Measurements from ENCODE around the gene CCDC102B.
"Not testable (repeated sequence)": the region's sequence is repeated elsewhere in the genome, so short reads cannot be mapped to it uniquely, and the experiment has no call there.

CCDC102B gene

DNA sequence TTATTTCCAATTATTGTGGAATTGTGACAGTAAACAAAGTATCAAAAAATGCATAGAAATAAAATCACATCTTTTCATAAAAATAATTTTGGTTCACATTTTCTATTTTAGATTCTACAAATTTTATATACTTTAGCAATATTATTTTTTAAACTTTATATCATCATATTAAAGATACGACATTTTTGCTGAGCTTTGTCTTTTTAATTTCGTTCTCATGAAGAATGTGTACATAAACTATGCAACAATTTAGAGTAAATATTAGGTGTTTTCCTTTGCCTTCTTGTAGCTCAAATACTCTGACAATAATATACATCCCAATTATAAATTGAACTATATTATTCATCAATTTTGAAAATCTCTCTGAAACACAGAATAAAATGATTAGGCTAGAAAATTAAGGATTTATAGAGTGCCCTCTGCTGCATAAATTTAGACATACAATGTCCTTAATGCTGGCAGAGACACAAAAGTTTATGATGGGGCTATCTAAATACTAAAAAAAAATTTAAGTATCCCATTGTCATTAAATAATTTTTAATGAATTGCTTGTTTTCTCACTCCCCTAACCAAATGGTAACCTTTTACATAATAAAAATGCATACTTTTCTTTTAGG, 45.7 kb downstream of the CCDC102B start:
- WGBS (ENCODE audit: insufficient coverage, insufficient read length), result no CpG with 5 or more reads among the region's 2 CpGs
- DNase-seq (ENCODE audit: low read depth, low spot score), result no peak
- H3K4me3 ChIP-seq (ENCODE audit: low read length), result no peak overlapping the region
- no peaks in the 10 kb centered on the region for H3K27me3 ChIP-seq (ENCODE audit: control insufficient read depth, insufficient read depth, low read length)
- H3K27ac ChIP-seq (ENCODE audit: low read length), result no peak overlapping the region
- no peaks in the 10 kb centered on the region for H3K36me3 ChIP-seq (ENCODE audit: control insufficient read depth, insufficient read depth, low read length)
- no peaks in the 10 kb centered on the region for H3K4me1 ChIP-seq (ENCODE audit: control insufficient read depth, insufficient read depth, low read length)
- no peaks in the 10 kb centered on the region for H3K9me3 ChIP-seq (ENCODE audit: control insufficient read depth, insufficient read depth, low read length)

DNA sequence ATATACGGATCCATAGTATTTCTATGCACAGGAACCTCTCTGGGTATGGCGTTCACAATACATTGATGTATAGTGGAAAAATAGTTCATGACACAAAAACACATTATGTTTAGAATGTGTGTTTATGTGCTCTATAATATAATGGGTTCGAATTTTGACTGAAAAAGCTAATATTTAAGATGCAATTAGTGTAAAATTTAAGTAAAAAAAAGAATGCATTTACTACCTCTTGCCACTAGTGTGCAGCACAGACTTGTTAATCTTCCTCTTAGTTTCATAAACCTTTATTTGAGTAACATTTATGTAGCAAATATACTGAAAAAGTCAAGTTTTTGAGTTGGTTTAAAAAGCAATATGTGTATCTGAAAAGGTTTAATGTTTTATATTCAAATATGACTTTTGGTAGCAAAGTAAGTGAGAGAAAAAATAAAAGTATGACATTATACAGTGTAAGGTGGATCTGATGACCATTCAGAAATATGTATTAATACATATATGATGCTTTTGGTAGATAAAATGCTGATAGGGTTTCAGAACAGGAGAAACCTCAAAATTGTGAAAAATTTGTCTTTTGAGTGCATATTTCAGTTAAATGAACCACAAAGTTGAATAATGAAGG, 49.4 kb downstream of the CCDC102B start:
- Histone ChIP-seq H3K4me1 (ENCODE audit: control insufficient read depth, insufficient read depth, low read length) (no peaks in the 10 kb centered on the region), H3K9me3 (ENCODE audit: control insufficient read depth, insufficient read depth, low read length) (no peaks in the 10 kb centered on the region), H3K4me3 (ENCODE audit: low read length) (no peak overlapping the region), H3K27ac (ENCODE audit: low read length) (no peak overlapping the region), H3K27me3 (ENCODE audit: control insufficient read depth, insufficient read depth, low read length) (no peaks in the 10 kb centered on the region), H3K36me3 (ENCODE audit: control insufficient read depth, insufficient read depth, low read length) (no peaks in the 10 kb centered on the region)
- WGBS (ENCODE audit: insufficient coverage, insufficient read length), result 100% methylated on average over 1 of the region's 3 CpGs
- no peak for DNase-seq (ENCODE audit: low read depth, low spot score)

DNA sequence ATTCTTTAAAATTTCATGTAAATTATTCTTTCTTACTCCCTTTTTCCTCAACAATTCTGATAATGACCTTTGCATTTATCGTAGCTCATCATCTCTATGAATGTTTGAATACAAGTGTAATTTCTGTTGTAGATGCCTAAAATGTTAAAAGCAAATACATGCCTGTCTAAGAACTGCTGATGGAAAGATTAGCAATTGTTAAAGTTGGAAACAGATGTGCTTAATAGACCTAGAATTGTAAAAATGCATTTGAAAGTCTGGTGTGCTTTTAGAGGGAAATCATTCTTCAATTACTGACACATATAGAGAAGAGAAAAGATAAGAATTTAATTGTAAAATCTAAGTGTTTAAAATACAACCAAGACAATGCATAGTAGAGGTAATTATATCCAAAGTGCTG, 50.4 kb downstream of the CCDC102B start:
- no peak for DNase-seq (ENCODE audit: low read depth, low spot score)
- H3K4me1 ChIP-seq (ENCODE audit: control insufficient read depth, insufficient read depth, low read length), result no peaks in the 10 kb centered on the region
- no CpG with 5 or more reads among the region's 1 CpG for WGBS (ENCODE audit: insufficient coverage, insufficient read length)
- no peaks in the 10 kb centered on the region for H3K9me3 ChIP-seq (ENCODE audit: control insufficient read depth, insufficient read depth, low read length)
- no peak overlapping the region for H3K4me3 ChIP-seq (ENCODE audit: low read length)
- H3K36me3 ChIP-seq (ENCODE audit: control insufficient read depth, insufficient read depth, low read length), result no peaks in the 10 kb centered on the region
- H3K27me3 ChIP-seq (ENCODE audit: control insufficient read depth, insufficient read depth, low read length), result no peaks in the 10 kb centered on the region
- no peak overlapping the region for H3K27ac ChIP-seq (ENCODE audit: low read length)

DNA sequence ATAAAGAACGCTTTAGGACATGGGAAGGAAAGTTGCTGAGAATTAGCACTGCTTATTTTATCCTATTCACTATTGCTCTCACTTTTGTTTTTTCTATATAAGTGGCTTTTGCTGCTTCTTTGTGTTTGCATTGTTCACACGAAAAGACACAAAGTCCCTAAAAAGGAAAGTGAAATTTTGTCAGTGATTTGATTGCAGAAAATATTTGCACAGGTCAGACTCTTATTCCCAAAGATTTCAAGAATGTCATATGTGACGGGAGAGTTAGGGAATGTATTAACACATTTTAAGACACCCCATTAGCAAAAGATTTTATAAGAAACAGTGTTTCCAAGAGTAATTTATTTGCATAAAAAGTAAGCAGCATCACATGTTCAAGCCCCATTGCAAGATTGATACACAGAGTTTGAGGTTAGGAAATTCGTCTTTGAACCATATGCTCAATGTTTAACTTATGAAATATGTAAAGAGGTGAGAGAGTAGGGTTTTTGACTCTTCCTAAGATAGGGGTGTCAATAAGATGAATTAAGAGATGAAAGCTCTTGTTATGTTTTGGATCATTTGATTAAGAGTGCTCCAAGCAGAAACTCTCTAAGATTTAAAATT, 57.0 kb downstream of the CCDC102B start:
- WGBS (ENCODE audit: insufficient coverage, insufficient read length), result no CpG with 5 or more reads among the region's 4 CpGs
- no peak overlapping the region for H3K4me3 ChIP-seq (ENCODE audit: low read length)
- no peak for DNase-seq (ENCODE audit: low read depth, low spot score)
- no peak overlapping the region for H3K27ac ChIP-seq (ENCODE audit: low read length)
- H3K27me3 ChIP-seq (ENCODE audit: control insufficient read depth, insufficient read depth, low read length), result no peaks in the 10 kb centered on the region
- no peaks in the 10 kb centered on the region for H3K4me1 ChIP-seq (ENCODE audit: control insufficient read depth, insufficient read depth, low read length)
- no peaks in the 10 kb centered on the region for H3K9me3 ChIP-seq (ENCODE audit: control insufficient read depth, insufficient read depth, low read length)
- no peaks in the 10 kb centered on the region for H3K36me3 ChIP-seq (ENCODE audit: control insufficient read depth, insufficient read depth, low read length)

DNA sequence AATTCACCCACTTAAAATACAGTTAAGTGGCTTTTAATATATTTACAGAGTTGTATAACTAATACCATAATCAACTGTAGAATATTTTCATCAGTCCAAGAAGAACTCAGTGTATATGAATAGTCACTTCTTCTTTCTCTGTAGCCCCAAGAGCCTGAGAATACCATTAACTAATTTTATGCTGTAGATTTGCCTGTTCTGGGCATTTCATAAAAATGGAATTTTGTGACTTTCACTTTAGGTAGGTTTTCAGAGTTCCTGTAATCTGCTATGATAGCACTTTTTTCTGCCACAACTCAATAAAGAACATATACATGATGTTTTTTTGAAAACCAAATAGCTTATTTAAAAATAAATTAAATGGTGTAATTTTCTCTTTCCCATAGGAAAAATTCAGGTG, 57.6 kb downstream of the CCDC102B start:
- no peaks in the 10 kb centered on the region for H3K4me1 ChIP-seq (ENCODE audit: control insufficient read depth, insufficient read depth, low read length)
- no peak overlapping the region for H3K4me3 ChIP-seq (ENCODE audit: low read length)
- H3K27ac ChIP-seq (ENCODE audit: low read length), result no peak overlapping the region
- no peaks in the 10 kb centered on the region for H3K36me3 ChIP-seq (ENCODE audit: control insufficient read depth, insufficient read depth, low read length)
- H3K9me3 ChIP-seq (ENCODE audit: control insufficient read depth, insufficient read depth, low read length), result no peaks in the 10 kb centered on the region
- no peaks in the 10 kb centered on the region for H3K27me3 ChIP-seq (ENCODE audit: control insufficient read depth, insufficient read depth, low read length)
- DNase-seq (ENCODE audit: low read depth, low spot score), result no peak

DNA sequence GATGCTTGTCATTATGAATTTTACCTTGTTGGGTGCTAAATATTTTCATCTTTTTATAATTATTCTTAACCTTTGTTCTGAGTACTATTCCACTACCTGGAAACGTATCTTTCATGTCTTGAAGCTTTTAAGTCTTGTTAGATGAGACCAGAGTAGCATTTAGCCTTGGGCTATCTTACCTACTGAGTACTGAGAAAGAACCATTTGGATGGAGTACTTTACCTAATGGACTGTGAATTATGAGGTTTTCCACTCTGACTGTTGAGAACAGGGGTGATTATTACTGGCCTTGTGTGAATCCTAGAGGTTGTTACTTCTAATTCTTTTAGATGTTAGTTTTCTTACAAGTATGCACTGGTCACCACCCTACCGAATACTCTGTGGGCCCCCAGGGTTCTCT, 63.5 kb downstream of the CCDC102B start:
- no peak for DNase-seq (ENCODE audit: low read depth, low spot score)
- Histone ChIP-seq H3K36me3 (ENCODE audit: control insufficient read depth, insufficient read depth, low read length) (no peaks in the 10 kb centered on the region), H3K4me1 (ENCODE audit: control insufficient read depth, insufficient read depth, low read length) (no peaks in the 10 kb centered on the region), H3K27me3 (ENCODE audit: control insufficient read depth, insufficient read depth, low read length) (no peaks in the 10 kb centered on the region), H3K4me3 (ENCODE audit: low read length) (no peak overlapping the region), H3K9me3 (ENCODE audit: control insufficient read depth, insufficient read depth, low read length) (no peaks in the 10 kb centered on the region), H3K27ac (ENCODE audit: low read length) (no peak overlapping the region)
- no CpG with 5 or more reads among the region's 2 CpGs for WGBS (ENCODE audit: insufficient coverage, insufficient read length)

DNA sequence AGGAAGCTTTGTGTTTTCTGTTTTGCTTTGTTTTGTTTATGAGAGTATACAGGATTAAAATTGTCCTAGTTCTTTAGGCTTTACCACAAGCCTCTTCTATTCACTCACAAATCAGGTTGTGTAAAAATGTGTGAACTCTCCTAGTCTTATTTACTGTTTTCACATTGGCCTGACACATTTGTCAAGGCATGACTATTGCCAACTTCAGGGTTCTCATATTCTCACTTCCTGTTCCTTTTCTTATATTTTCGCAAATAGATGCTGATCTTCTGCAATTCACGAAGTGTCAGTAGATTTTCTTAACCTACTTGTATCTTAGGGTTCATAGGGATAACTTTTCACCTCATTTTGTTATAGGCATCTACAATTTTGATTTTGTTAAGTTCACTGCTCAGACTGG, 67.1 kb downstream of the CCDC102B start:
- H3K27ac ChIP-seq (ENCODE audit: low read length), result no peak overlapping the region
- no peak for DNase-seq (ENCODE audit: low read depth, low spot score)
- H3K9me3 ChIP-seq (ENCODE audit: control insufficient read depth, insufficient read depth, low read length), result no peaks in the 10 kb centered on the region
- H3K4me3 ChIP-seq (ENCODE audit: low read length), result no peak overlapping the region
- H3K27me3 ChIP-seq (ENCODE audit: control insufficient read depth, insufficient read depth, low read length), result no peaks in the 10 kb centered on the region
- H3K4me1 ChIP-seq (ENCODE audit: control insufficient read depth, insufficient read depth, low read length), result no peaks in the 10 kb centered on the region
- H3K36me3 ChIP-seq (ENCODE audit: control insufficient read depth, insufficient read depth, low read length), result no peaks in the 10 kb centered on the region
- no CpG with 5 or more reads among the region's 2 CpGs for WGBS (ENCODE audit: insufficient coverage, insufficient read length)

DNA sequence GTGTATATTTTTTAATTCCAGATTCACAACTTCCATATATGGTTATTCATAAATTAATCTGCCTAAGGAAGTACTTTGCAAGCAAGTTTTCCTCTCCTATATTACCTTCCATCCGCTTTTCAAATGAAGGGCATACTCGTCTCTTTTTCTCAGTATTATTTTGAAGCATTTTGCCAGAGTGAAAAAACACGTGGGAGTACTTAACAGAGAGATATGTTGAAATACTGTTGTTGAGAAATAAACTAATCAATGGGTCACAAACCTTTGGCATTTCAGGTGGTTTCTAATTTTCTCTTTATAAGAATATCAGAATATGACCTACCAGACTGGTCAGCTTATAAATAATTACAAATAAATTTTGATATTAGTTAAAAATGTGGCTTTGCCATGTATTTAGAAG, 67.6 kb downstream of the CCDC102B start:
- H3K4me1 ChIP-seq (ENCODE audit: control insufficient read depth, insufficient read depth, low read length), result no peaks in the 10 kb centered on the region
- H3K27ac ChIP-seq (ENCODE audit: low read length), result no peak overlapping the region
- no CpG with 5 or more reads among the region's 3 CpGs for WGBS (ENCODE audit: insufficient coverage, insufficient read length)
- no peaks in the 10 kb centered on the region for H3K9me3 ChIP-seq (ENCODE audit: control insufficient read depth, insufficient read depth, low read length)
- no peak overlapping the region for H3K4me3 ChIP-seq (ENCODE audit: low read length)
- no peaks in the 10 kb centered on the region for H3K36me3 ChIP-seq (ENCODE audit: control insufficient read depth, insufficient read depth, low read length)
- H3K27me3 ChIP-seq (ENCODE audit: control insufficient read depth, insufficient read depth, low read length), result no peaks in the 10 kb centered on the region
- no peak for DNase-seq (ENCODE audit: low read depth, low spot score)

DNA sequence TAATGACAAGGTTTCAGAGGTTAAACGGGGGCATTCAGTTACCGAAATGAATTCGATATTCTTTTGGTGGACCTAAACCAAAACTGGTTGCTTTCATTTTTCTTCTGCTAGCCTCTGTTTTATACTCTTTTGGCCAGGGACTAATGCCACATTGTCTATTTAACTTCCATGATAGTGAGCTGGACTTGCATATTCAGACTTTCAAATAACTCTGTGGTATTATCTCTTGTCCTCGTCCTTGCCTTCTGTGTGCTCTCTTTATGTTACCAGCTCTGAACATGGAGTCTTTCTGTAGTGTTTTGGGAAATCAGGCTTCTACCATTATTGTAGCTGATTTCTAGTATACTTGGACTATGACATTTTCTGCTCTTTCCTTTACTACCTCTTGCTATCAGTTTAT, 75.1 kb downstream of the CCDC102B start:
- no peaks in the 10 kb centered on the region for H3K27me3 ChIP-seq (ENCODE audit: control insufficient read depth, insufficient read depth, low read length)
- WGBS (ENCODE audit: insufficient coverage, insufficient read length), result no CpG with 5 or more reads among the region's 4 CpGs
- H3K4me1 ChIP-seq (ENCODE audit: control insufficient read depth, insufficient read depth, low read length), result no peaks in the 10 kb centered on the region
- H3K9me3 ChIP-seq (ENCODE audit: control insufficient read depth, insufficient read depth, low read length), result no peaks in the 10 kb centered on the region
- H3K27ac ChIP-seq (ENCODE audit: low read length), result no peak overlapping the region
- no peaks in the 10 kb centered on the region for H3K36me3 ChIP-seq (ENCODE audit: control insufficient read depth, insufficient read depth, low read length)
- no peak for DNase-seq (ENCODE audit: low read depth, low spot score)
- H3K4me3 ChIP-seq (ENCODE audit: low read length), result no peak overlapping the region

DNA sequence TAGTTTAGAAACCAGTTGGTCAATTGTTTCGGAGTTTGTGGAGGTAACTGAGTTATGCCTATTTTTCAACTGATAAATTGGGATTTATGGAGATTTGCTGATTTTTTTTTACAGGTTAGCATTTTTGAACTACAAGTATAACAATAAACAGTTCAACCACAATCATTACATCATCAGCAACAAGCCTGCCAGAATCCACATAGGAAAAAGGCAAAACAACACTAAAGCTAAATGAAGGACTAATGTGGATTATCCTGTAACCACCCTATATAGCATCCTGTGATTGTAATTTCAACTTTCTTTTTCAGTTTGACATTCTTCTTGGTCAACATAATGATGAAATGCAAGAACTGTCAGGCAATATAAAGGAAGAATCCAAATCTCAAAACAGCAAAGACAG, 76.5 kb downstream of the CCDC102B start:
- WGBS (ENCODE audit: insufficient coverage, insufficient read length), result no CpG with 5 or more reads among the region's 1 CpG
- Histone ChIP-seq H3K27me3 (ENCODE audit: control insufficient read depth, insufficient read depth, low read length) (no peaks in the 10 kb centered on the region), H3K4me3 (ENCODE audit: low read length) (no peak overlapping the region), H3K4me1 (ENCODE audit: control insufficient read depth, insufficient read depth, low read length) (no peaks in the 10 kb centered on the region; the same call in 1 of the 2 replicates), H3K9me3 (ENCODE audit: control insufficient read depth, insufficient read depth, low read length) (no peaks in the 10 kb centered on the region), H3K27ac (ENCODE audit: low read length) (no peak overlapping the region), H3K36me3 (ENCODE audit: control insufficient read depth, insufficient read depth, low read length) (no peaks in the 10 kb centered on the region)
- no peak for DNase-seq (ENCODE audit: low read depth, low spot score)

DNA sequence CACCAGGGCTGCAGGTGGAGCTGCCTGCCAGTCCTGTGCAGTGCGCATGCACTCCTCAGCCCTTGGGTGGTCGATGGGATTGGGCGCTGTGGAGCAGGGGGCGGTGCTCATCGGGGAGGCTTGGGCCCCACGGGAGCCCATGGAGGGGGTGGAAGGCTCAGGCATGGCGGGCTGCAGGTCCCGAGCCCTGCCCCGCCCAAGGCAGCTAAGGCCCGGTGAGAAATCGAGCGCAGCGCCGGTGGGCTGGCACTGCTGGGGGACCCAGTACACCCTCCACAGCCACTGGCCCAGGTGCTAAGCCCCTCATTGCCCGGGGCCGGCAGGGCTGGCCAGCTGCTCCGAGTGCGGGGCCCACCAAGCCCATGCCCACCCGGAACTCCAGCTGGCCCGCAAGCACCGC, 82.1 kb downstream of the CCDC102B start:
- H3K4me1 ChIP-seq (ENCODE audit: control insufficient read depth, insufficient read depth, low read length); H3K9me3 ChIP-seq (ENCODE audit: control insufficient read depth, insufficient read depth, low read length); DNase-seq (ENCODE audit: low read depth, low spot score): not testable (repeated sequence)

More for the DNA sequence above, 82.1 kb downstream of the CCDC102B start:
- not testable (repeated sequence) for H3K36me3 ChIP-seq (ENCODE audit: control insufficient read depth, insufficient read depth, low read length); H3K27ac ChIP-seq (ENCODE audit: low read length); H3K4me3 ChIP-seq (ENCODE audit: low read length); H3K27me3 ChIP-seq (ENCODE audit: control insufficient read depth, insufficient read depth, low read length)
- no CpG with 5 or more reads among the region's 21 CpGs for WGBS (ENCODE audit: insufficient coverage, insufficient read length)

Data from iPS DF 6.9 (cell line).